Activated T-helper 2 cell treated with anti-CD3 and anti-CD28 coated beads, Interferon-gamma antibody, Interleukin-2, Interleukin-4, amounts not matched to agents 10 μg/mL and 5 μg/mL and 100 μg/mL, durations not matched to agents 14 hours and 24 hours and 36 hours (primary cell): Measurements from ENCODE around the gene LRRC23. TPM values are rescaled to one million over a fixed set of nuclear protein-coding genes. Genes with fewer than 3 reads are reported as not detected.

ENCODE experiments used
- DNase-seq: peaks from one replicate; pipeline ENCODE4 v3.0.0; 2021; ENCODE audit warnings: low spot score
- H3K27ac Mint-ChIP-seq: one replicate; pipeline ENCODE4 v1.8.0; 2021; ENCODE audit warnings: mixed read lengths
- H3K27me3 Mint-ChIP-seq: one replicate; pipeline ENCODE4 v1.8.0; 2021; ENCODE audit warnings: low read depth, mixed read lengths
- H3K36me3 Mint-ChIP-seq: one replicate; pipeline ENCODE4 v1.8.0; 2021; ENCODE audit warnings: low read depth, mixed read lengths
- H3K4me1 Mint-ChIP-seq: one replicate; pipeline ENCODE4 v1.8.0; 2021; ENCODE audit warnings: low read depth, mixed read lengths
- H3K4me3 Mint-ChIP-seq: one replicate; pipeline ENCODE4 v1.8.0; 2021; ENCODE audit warnings: low read depth, mild to moderate bottlenecking, moderate library complexity, mixed read lengths
- H3K9me3 Mint-ChIP-seq: one replicate; pipeline ENCODE4 v1.8.0; 2021; ENCODE audit warnings: mixed read lengths
- intact Hi-C: fragments of 100-400 bp; cut with micrococcal nuclease; formaldehyde crosslinking; loops from one replicate; pipeline ENCODE4 v1.15.1; 2023
- total RNA-seq: library from RNA; stranded (reverse); gene quantifications from 2 replicates; pipeline ENCODE4 v1.2.3, GENCODE V29; 2022

Gene LRRC23
- total RNA-seq, 1 donor from 2014 or later = 4.7 TPM

DNA sequence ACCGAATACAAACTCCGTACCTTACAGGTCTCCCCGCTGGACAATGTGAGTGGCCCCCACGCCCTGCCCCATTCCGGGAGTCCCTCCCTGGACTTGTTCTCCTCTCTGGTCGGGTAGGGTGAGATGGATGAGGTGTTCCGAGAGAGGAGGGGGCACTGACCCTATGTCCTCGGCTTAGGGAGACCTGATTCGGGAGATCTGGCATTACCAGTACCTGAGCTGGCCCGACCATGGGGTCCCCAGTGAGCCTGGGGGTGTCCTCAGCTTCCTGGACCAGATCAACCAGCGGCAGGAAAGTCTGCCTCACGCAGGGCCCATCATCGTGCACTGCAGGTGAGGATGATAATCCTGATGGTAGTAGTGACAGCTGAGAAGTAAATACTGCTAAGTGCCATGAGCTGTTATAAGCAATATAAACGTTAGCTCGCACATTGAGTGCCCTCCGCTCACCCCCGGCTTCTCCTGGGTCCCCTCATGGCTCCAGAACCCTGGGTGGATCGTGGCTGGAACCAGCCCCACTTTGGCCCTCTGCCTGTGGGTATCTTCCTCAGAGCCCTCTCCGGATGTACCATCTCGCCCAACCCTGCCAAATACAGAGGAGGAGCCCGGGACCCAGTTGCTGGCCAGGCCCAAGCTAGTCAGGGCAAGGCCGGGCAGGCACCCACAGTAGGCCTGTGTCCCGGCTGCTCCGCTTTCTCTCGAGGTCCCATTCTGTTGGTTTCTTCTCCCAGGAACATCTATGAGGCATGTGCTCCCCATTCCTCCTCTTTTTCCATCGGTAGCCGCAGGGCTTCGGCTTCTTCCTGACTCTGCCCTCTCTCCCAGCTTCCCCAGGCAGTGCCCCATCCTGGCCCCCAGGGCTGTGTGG, 53.4 kb downstream of the LRRC23 start:
- DNase-seq = no peak
- intact Hi-C loops = no loop called here
- Mint-ChIP-seq H3K27me3 (no peaks in the 10 kb centered on the region), H3K4me3 (peak overlapping the region; percentile 88), H3K9me3 (no peaks in the 10 kb centered on the region), H3K27ac (peak overlapping the region; percentile 97), H3K4me1 (peaks cover 78% of the 10 kb centered on the region), H3K36me3 (peaks cover 85% of the 10 kb centered on the region)

DNA sequence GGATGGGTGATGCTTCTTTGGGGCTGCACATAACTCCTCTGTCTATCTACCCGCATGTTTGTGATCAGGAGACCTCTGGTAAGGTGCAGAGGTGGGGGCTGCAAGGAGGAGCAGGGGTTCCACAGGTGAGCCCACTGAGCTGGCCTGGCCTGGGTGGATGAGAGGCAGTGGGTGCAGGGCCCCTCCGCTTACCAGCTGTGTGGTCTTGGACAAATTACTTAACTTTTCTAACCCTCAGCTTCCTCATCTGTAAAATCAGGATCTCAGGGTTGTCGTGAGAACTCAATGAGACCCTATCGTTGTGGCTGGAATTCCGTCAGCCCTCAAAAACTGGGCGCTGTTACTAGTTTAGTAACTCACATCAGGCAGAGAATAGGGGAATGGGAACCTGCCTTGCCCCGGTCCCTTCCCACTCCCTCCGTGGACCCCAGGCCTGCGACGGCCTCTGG, 54.0 kb downstream of the LRRC23 start:
- Mint-ChIP-seq H3K4me1 (peaks cover 73% of the 10 kb centered on the region), H3K27ac (peak overlapping the region; percentile 97), H3K36me3 (peaks cover 78% of the 10 kb centered on the region), H3K4me3 (peak overlapping the region; percentile 88), H3K27me3 (no peaks in the 10 kb centered on the region), H3K9me3 (no peaks in the 10 kb centered on the region)
- intact Hi-C loops = no loop called here
- DNase-seq = no peak

DNA sequence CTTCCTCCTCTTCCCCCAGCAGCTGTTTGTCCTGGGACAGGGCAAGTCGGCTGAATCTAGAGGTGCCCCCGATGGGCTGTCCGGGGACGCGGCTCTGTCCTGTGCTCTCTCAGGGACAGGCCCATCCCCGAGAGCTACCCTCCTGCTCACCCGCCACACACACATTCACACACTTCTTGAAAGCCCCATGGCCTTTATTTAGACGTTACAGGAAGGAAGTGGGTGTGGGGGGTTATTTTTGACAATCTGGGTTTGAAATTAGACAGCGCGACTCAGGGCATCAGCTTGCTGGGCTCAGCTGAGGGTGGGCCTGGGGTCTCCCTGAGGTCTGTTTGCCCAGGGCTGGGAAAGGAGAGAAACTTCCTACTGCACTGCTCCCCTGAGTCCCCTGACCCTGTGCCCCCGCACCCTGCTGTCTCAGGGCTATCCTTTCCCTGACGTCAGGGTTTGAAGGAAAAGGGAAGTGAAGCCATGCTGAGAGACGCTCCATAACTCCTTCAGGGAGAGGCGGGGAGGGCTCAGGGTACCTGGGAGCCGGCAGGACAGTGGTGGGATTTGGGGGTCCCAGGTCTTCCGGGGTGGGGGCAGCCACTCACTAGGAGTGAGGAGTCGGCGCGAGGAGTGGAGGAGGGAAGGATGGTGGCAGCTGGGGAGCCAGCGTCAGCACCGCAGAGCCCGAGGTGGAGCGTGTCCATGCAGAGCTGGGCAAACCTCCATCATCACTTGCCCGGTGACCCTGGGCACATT, 54.6 kb downstream of the LRRC23 start:
- Mint-ChIP-seq H3K4me1 (peaks cover 69% of the 10 kb centered on the region), H3K27ac (peak overlapping the region; percentile 97), H3K36me3 (peaks cover 72% of the 10 kb centered on the region), H3K9me3 (no peaks in the 10 kb centered on the region), H3K27me3 (no peaks in the 10 kb centered on the region), H3K4me3 (peak overlapping the region; percentile 88)
- intact Hi-C loops = no loop called here
- peak; percentile 68 for DNase-seq

DNA sequence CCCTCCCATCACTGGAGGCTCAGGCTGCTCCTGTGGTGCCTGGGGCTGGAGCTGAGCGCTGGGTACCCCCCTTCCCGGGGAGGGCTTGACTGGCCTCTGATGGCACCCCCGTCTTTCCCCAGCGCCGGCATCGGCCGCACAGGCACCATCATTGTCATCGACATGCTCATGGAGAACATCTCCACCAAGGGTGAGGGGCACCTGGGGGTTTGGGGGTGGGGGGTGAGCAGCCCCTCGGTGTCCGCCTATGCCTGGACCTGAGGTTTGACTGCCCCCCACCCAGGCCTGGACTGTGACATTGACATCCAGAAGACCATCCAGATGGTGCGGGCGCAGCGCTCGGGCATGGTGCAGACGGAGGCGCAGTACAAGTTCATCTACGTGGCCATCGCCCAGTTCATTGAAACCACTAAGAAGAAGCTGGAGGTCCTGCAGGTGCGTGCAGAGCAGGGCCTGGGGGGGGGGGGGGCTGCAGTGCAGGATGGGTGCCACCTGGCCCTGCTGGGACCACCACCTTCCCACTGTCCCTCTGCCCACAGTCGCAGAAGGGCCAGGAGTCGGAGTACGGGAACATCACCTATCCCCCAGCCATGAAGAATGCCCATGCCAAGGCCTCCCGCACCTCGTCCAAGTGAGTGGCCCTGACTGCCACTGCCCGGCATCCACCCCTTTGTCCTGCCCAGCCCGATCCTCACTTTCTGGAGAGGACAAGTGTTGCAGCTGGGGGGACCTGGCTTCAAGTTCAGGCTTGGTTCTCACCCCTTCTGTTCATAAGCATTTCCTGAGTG, 55.4 kb downstream of the LRRC23 start:
- intact Hi-C loops = no loop called here
- peaks cover 65% of the 10 kb centered on the region for H3K4me1 Mint-ChIP-seq
- peaks cover 68% of the 10 kb centered on the region for H3K36me3 Mint-ChIP-seq

DNA sequence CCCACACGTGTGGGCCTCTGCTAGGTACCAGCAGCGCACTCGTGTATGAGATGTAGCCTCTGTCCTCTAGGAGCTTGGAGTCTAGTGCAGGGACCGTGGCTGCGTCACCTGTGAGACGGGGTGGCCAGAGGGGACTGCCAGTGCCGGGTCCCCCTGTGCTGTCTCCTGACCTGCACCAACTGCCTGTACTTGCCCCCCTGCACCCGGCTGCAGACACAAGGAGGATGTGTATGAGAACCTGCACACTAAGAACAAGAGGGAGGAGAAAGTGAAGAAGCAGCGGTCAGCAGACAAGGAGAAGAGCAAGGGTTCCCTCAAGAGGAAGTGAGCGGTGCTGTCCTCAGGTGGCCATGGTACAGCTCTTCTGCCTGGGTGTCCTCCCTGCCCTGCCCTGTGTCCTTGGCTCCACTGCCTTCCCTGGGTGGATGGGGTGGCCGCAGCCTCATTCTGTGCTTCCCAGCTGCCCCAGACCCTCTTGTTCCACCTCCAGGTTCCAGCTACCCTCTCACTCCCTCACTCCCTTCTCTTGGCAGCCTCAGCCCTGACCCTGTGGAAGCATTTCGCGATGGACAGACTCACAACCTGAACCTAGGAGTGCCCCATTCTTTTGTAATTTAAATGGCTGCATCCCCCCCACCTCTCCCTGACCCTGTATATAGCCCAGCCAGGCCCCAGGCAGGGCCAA, 56.1 kb downstream of the LRRC23 start:
- peak; percentile 37 for DNase-seq
- peak overlapping the region; percentile 64 for H3K4me3 Mint-ChIP-seq
- peaks cover 68% of the 10 kb centered on the region for H3K36me3 Mint-ChIP-seq
- no peaks in the 10 kb centered on the region for H3K27me3 Mint-ChIP-seq
- peaks cover 68% of the 10 kb centered on the region for H3K4me1 Mint-ChIP-seq
- H3K27ac Mint-ChIP-seq = peak overlapping the region; percentile 97
- H3K9me3 Mint-ChIP-seq = no peaks in the 10 kb centered on the region
- intact Hi-C loops = loop anchor here (1.0 kb wide), 3 partner anchors 7 to 16 kb away; partner anchors contain the start of genes C12orf57, EMG1 and PHB2

More for the DNA sequence above, 55.4 kb downstream of the LRRC23 start:
- no peak for DNase-seq
- no peaks in the 10 kb centered on the region for H3K27me3 Mint-ChIP-seq
- peak overlapping the region; percentile 88 for H3K4me3 Mint-ChIP-seq
- no peaks in the 10 kb centered on the region for H3K9me3 Mint-ChIP-seq
- H3K27ac Mint-ChIP-seq = peak overlapping the region; percentile 97

DNA sequence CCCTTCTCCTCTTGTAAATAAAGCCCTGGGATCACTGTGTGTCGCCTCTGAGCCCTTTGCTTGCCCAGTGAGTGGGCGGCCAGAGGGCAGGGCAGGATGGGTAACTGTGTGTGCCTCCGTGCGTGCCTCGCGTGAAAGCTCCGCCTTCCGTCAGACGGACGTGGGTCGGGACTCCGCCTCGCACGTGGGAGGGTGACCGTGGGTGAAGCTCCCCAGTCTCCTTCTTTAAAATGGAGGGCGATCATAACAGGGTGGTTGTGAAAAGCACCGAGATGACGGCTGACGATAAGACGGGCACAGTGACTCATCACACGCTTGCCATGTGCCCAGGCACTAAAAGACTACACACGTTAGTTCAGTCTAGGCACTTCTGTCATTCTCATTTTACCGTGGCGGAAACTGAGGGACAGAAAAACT, 56.7 kb downstream of the LRRC23 start:
- peak; percentile 78 for DNase-seq
- intact Hi-C loops = loop anchor here (1.0 kb wide), 3 partner anchors 8 to 17 kb away; partner anchors contain the start of genes C12orf57, EMG1 and PHB2
- H3K27me3 Mint-ChIP-seq = no peaks in the 10 kb centered on the region
- H3K27ac Mint-ChIP-seq = peak overlapping the region; percentile 97
- H3K36me3 Mint-ChIP-seq = peaks cover 68% of the 10 kb centered on the region
- H3K4me3 Mint-ChIP-seq = peak overlapping the region; percentile 64
- H3K4me1 Mint-ChIP-seq = peaks cover 66% of the 10 kb centered on the region
- no peaks in the 10 kb centered on the region for H3K9me3 Mint-ChIP-seq

DNA sequence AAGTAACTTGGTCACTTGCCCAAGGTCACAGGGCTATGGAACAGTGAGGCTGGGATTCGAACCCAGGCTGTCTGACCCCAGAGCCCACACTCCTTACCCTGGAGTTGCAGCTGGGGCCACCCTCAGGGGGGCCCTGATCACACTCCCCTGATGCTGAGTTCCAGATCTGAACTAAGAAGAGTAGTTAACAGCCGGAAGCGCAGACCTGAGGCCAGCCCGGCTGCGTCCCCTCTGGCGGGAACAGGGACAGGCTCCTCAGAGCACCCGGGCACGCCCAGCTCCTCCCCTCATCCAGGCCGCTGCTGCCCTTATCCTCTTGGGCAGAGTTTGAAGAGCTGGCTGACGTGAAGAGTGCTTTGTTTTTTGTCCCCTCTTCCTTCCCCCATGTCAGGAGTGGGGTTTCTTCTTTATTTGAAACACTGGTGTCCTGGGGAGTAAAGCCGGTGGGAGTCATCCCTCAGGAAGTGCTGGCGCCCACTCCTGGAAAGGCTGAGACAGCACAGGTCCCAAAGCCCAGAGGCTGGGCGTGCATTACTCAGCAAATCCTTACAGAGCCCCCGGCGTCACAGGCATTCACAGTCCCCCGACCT, 57.2 kb downstream of the LRRC23 start:
- H3K9me3 Mint-ChIP-seq = no peaks in the 10 kb centered on the region
- peaks cover 63% of the 10 kb centered on the region for H3K4me1 Mint-ChIP-seq
- DNase-seq = no peak
- intact Hi-C loops = loop anchor here (1.0 kb wide), 3 partner anchors 8 to 17 kb away; partner anchors contain the start of genes C12orf57, EMG1 and PHB2
- peak overlapping the region; percentile 64 for H3K4me3 Mint-ChIP-seq
- H3K27ac Mint-ChIP-seq = peak overlapping the region; percentile 97
- H3K27me3 Mint-ChIP-seq = no peaks in the 10 kb centered on the region
- H3K36me3 Mint-ChIP-seq = peaks cover 68% of the 10 kb centered on the region

DNA sequence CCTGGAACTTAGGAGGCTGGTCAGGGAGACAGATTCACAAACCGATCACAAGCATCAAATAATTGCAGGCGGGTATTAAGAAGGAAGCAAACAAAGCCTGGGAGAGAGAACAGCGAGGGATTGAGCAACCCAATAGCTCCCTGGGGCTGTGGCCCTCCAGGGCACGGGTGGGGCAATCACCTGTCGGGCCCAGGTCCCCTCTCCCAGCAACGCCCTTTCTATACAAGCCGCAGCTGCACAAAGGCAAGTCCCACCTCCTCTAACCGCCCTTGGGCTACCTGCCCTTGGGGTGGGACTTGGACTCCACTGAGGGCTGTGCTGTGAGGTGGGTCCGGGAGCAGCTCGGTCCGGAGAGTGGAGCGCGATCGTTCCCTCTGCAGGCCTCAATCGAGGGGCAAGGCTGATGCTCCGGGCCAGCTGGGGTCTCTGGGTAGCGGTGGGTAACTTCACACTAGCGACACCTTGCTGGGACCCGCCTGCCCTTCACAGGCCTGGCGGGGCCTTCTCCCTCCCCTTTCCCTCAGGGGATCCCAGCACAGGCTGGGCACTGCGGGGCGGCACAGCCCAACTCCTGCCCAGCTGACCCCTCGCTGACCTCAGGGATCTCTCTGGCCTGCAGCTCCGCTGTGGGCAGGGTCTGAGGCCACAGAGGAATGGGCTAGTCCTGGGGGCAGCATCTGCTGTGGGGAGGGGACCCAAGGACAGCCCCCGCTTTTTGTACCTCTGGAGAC, 57.8 kb downstream of the LRRC23 start:
- peak; percentile 11 for DNase-seq
- Mint-ChIP-seq H3K36me3 (peaks cover 68% of the 10 kb centered on the region), H3K4me3 (peak overlapping the region; percentile 64), H3K9me3 (no peaks in the 10 kb centered on the region), H3K4me1 (peaks cover 58% of the 10 kb centered on the region), H3K27ac (peak overlapping the region; percentile 97), H3K27me3 (no peaks in the 10 kb centered on the region)
- intact Hi-C loops = no loop called here

DNA sequence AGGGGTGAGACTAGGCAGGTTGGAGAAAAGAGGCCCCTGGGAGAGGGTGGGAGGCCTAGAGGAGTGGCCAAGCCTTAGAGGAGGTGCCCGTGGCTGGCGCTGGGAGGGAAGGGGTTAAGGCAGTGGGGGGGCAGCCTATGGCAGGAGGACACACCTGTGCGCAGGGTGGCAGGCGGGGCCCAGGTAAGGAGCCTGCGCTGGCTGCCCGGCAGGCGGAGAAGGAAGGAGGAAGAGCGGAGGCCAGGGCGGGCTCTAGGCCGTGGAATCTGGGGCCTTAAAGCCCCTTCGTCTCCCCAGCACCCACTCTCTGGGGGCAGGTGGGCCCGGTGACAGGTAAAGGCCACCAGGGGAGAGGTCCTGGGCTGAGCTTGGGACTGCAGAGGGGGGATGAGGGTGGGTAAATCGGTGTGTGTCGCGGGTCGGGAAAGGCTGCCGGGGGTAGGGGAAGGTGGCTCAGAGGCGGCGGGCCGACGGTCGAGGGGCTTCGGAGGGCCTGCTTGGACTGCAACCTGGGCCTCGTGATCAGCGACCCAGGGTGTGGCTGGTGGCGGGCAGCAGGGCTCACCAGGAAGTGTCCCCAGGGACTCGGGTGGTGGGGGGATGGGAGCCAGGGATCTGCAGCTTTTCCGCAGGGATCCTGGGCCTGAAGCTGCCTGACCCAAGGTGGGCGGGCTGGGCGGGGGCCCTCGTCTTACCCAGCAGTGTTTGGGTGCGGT, 58.6 kb downstream of the LRRC23 start:
- peaks cover 68% of the 10 kb centered on the region for H3K36me3 Mint-ChIP-seq
- intact Hi-C loops = no loop called here
- no peaks in the 10 kb centered on the region for H3K9me3 Mint-ChIP-seq
- peaks cover 51% of the 10 kb centered on the region for H3K4me1 Mint-ChIP-seq
- peak overlapping the region; percentile 97 for H3K27ac Mint-ChIP-seq
- no peak overlapping the region for H3K4me3 Mint-ChIP-seq
- no peaks in the 10 kb centered on the region for H3K27me3 Mint-ChIP-seq
- DNase-seq = no peak
